Common myeloid progenitor, CD34-positive (primary cell): ENCODE data around the gene NTRK3.

ENCODE experiments used
- CTCF ChIA-PET: fragments of 350-600 bp; sonication (Branson Sonifier 250); formaldehyde crosslinking; loops from one replicate; lab custom pipeline; 2021; ENCODE audit warnings: antibody characterized with exemption; lab: Charles Lee
- POLR2A ChIA-PET: fragments of 350-600 bp; sonication (Branson Sonifier 250); formaldehyde crosslinking; loops from one replicate; lab custom pipeline; 2021; ENCODE audit warnings: antibody characterized with exemption; lab: Charles Lee
- DNase-seq, 3 donors: peaks; one replicate each; pipeline versions ENCODE4 v3.0.0 to v3.0.0-alpha.2; 2013
- H3K27ac ChIP-seq, 2 experiments: 1 replicate in 1 of 2; 2 replicates in 1 of 2; pipeline ENCODE4 v1.7.0; 2013; ENCODE audit warnings: inconsistent platforms in 2 of 2, low read length in 2 of 2, mild to moderate bottlenecking in 2 of 2, low read depth in 1 of 2, moderate library complexity in 1 of 2; ENCODE audit not compliant: severe bottlenecking in 2 of 2, insufficient read depth in 1 of 2, poor library complexity in 1 of 2
- H3K27me3 ChIP-seq, 5 experiments: replicated peaks in 2 of 5; 1 replicate in 3 of 5; 2 replicates in 2 of 5; pipeline versions ENCODE4 v1.6.1 to v1.7.0; 2013; ENCODE audit warnings: low read length in 4 of 5, mild to moderate bottlenecking in 2 of 5, moderate library complexity in 2 of 5, inconsistent platforms in 1 of 5; ENCODE audit not compliant: insufficient read depth in 5 of 5, control insufficient read depth in 4 of 5
- H3K36me3 ChIP-seq, 4 experiments: 1 replicate in 2 of 4; 2 replicates in 2 of 4; pipeline versions ENCODE4 v1.6.1 to v1.7.0; 2013; ENCODE audit warnings: low read length in 3 of 4, control low read depth in 1 of 4, mild to moderate bottlenecking in 1 of 4; ENCODE audit not compliant: control insufficient read depth in 4 of 4, insufficient read depth in 4 of 4
- H3K4me1 ChIP-seq, 4 experiments: 1 replicate in 3 of 4; 2 replicates in 1 of 4; pipeline versions ENCODE4 v1.6.1 to v1.7.1; 2013; ENCODE audit warnings: low read length in 3 of 4, mild to moderate bottlenecking in 3 of 4, control low read depth in 1 of 4, inconsistent platforms in 1 of 4, moderate library complexity in 1 of 4; ENCODE audit not compliant: control insufficient read depth in 4 of 4, insufficient read depth in 4 of 4; ENCODE audit errors: control extremely low read depth in 1 of 4
- H3K4me3 ChIP-seq, 7 experiments: 1 replicate in 4 of 7; 2 replicates in 3 of 7; pipeline versions ENCODE4 v1.5.1 to v1.7.0; 2013; ENCODE audit warnings: mild to moderate bottlenecking in 7 of 7, low read length in 6 of 7, moderate library complexity in 6 of 7, inconsistent platforms in 2 of 7, low read depth in 2 of 7, control low read depth in 1 of 7; ENCODE audit not compliant: insufficient read depth in 4 of 7, control insufficient read depth in 1 of 7; ENCODE audit errors: extremely low read depth in 1 of 7
- H3K9me3 ChIP-seq, 5 experiments: 1 replicate in 4 of 5; 2 replicates in 1 of 5; pipeline versions ENCODE4 v1.6.1 to v1.7.1; 2013; ENCODE audit warnings: low read length in 4 of 5, mild to moderate bottlenecking in 2 of 5, inconsistent platforms in 1 of 5, low read depth in 1 of 5, moderate library complexity in 1 of 5; ENCODE audit not compliant: control insufficient read depth in 4 of 5, insufficient read depth in 2 of 5; ENCODE audit errors: control extremely low read depth in 1 of 5
- WGBS: methylation state at CpG from one replicate; pipeline ENCODE4 v1.1.5; 2013; ENCODE audit not compliant: insufficient coverage; 5-methylcytosine and 5-hydroxymethylcytosine counted together

The NTRK3 gene

DNA sequence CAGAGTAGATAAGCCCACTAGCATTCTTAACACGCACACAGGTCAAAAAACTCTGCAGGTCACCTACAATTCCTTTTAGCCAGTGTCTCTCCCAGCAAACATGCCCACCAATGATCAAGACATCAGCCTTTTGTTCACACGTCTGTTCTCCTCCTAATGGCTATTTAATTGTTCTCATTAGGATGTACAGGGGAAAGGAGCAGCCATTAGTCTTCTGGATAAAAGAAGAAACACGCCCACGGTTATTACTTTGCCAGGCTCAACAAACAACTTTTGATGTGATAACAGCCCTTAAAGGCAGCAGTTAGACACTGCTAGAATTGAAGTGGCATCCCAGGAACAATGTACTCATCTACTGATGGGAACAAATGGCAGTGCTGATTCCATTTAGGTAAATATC, 108.8 kb downstream of the NTRK3 start:
- Histone ChIP-seq H3K27me3 (peaks cover 0 to 1% (median 0%) of the 10 kb centered on the region in 5 experiments), H3K4me1 (no peaks in the 10 kb centered on the region), H3K4me3 (no peak overlapping the region), H3K9me3 (no peaks in the 10 kb centered on the region), H3K27ac (no peak overlapping the region), H3K36me3 (no peaks in the 10 kb centered on the region)
- no peak for DNase-seq
- 100% methylated on average over 1 of the region's 4 CpGs for WGBS
- CTCF ChIA-PET: no interaction called here
- POLR2A ChIA-PET: no interaction called here

DNA sequence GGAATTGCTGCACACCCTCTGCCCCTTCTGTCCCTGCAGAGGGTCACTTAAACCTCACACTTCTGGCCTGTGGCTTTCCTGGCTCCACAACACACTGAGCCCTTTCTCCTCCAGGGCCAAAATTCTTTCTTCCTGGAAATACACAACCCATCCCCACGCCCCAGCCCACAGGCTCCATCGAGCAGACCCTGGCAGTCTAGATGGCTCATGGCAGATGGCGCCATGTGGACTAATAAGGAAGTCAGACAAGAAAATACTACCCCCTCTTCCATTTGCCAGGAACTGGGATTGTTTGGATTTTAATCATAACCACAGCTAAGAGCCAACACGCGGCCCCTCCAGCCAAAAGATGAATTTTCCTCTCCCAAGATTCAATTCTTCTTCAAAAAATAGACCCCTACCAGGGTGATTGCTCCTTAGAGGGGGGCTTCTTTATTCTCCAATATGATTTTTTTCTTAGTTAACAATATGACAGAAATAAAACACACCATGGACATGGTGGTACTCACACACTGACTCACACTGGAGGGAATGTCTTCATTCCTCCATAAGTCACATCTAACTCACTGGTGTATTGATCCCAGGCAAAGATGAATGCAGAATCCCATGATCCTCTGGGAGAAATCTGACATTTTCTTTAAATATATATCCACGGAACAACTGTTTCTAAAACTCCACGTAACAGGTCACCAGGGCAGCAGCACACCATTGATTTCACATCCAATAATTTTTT, 111.5 kb downstream of the NTRK3 start:
- WGBS: 94% methylated on average over 2 of the region's 7 CpGs
- no peaks in the 10 kb centered on the region for H3K36me3 ChIP-seq
- no peak overlapping the region for H3K4me3 ChIP-seq
- H3K27ac ChIP-seq: no peak overlapping the region
- CTCF ChIA-PET: no interaction called here
- no peaks in the 10 kb centered on the region for H3K9me3 ChIP-seq
- peaks cover 0 to under 1% (median 0%) of the 10 kb centered on the region in 5 experiments for H3K27me3 ChIP-seq
- no peaks in the 10 kb centered on the region for H3K4me1 ChIP-seq
- no peak for DNase-seq
- POLR2A ChIA-PET: no interaction called here

DNA sequence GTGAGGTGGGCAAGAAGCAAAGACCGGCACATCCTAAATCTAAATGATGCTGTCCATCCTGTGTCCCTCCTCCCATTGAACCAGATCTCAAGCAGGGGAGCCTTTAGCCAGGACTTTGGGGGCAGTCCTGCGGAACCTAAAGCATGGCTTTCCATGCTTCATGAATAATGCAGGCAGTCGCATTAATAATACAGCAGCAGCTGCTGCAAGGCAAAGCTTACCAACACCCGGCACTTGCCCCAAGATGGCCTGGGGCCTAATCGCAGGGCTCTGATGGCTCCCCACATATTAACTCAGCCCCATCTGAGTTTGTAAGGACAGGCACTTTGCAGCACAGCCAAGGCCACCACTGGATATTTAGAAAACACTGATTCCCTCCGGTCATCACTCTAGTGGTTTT, 114.4 kb downstream of the NTRK3 start:
- CTCF ChIA-PET: no interaction called here
- Histone ChIP-seq H3K4me1 (no peaks in the 10 kb centered on the region), H3K36me3 (no peaks in the 10 kb centered on the region), H3K9me3 (no peaks in the 10 kb centered on the region), H3K27me3 (no peaks in the 10 kb centered on the region), H3K27ac (no peak overlapping the region), H3K4me3 (no peak overlapping the region)
- POLR2A ChIA-PET: no interaction called here
- no peak for DNase-seq
- 100% methylated on average over 5 of the region's 6 CpGs for WGBS

DNA sequence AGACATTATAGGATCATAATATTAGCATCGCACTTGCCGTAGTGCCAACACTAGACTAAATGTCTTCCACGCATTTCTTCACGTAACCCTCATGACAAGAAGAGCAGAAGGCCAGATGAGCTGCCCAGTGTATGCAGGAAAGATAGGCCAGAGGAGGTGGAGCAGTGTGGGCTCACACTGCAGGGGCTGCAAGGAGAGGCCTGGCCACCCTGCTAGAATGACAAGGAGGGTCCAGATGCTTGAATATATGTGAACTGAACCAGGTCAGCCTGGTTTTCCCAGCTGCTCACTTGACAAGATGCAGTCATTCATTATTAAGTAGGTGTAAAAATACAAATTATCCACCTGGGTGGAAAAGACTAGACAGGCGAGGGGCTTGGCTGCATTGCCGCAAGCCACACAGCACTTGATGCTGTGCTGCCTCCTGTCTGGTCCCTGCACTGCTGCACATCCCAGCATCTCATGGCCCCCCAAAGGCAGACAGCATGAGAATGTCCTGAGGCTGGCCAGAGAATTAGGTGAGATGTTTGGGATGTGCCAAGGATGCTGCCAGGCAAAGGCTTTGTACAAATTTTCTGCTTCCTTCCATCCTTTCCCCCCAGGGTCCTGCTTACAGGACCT, 115.2 kb downstream of the NTRK3 start:
- no peaks in the 10 kb centered on the region for H3K9me3 ChIP-seq
- no peak overlapping the region for H3K27ac ChIP-seq
- CTCF ChIA-PET: no interaction called here
- H3K4me3 ChIP-seq: no peak overlapping the region
- no peaks in the 10 kb centered on the region for H3K27me3 ChIP-seq
- no peak for DNase-seq
- H3K36me3 ChIP-seq: no peaks in the 10 kb centered on the region
- no peaks in the 10 kb centered on the region for H3K4me1 ChIP-seq
- 100% methylated on average over 6 of the region's 6 CpGs for WGBS
- POLR2A ChIA-PET: no interaction called here

GRCh38 chr15:88140398-88140797, 116.1 kb downstream of the NTRK3 start:
- no peaks in the 10 kb centered on the region for H3K27me3 ChIP-seq
- 57% methylated on average over 2 of the region's 4 CpGs for WGBS
- no peaks in the 10 kb centered on the region for H3K4me1 ChIP-seq
- H3K27ac ChIP-seq: no peak overlapping the region
- POLR2A ChIA-PET: no interaction called here
- CTCF ChIA-PET: no interaction called here
- no peaks in the 10 kb centered on the region for H3K36me3 ChIP-seq
- H3K4me3 ChIP-seq: no peak overlapping the region
- H3K9me3 ChIP-seq: peaks cover 0 to 5% (median 0%) of the 10 kb centered on the region in 5 experiments
- no peak for DNase-seq

DNA sequence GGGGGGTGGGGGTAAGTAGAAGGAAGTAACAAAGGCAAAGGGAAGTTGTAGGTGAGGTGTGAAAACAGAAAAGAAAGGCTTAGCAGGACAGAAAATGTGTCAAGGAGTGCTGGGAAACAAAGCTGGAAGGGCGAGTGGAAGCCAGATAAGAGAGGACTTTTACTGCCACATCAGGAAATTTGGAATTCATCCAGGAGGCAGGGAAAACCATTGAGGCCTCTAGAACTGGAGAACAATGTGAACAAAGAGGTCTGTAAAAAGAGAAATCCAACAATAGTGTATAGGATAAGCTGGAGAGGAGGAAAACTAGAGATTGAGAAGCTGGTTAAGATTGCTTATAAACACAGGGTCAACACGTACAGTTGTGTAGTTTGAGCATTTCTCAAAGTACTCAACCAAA, 116.6 kb downstream of the NTRK3 start:
- 65% methylated on average over 2 of the region's 2 CpGs for WGBS
- H3K27me3 ChIP-seq: no peaks in the 10 kb centered on the region
- peaks cover 0 to 5% (median 0%) of the 10 kb centered on the region in 5 experiments for H3K9me3 ChIP-seq
- ChIA-PET POLR2A (no interaction called here), CTCF (no interaction called here)
- no peak for DNase-seq
- no peaks in the 10 kb centered on the region for H3K36me3 ChIP-seq
- H3K27ac ChIP-seq: no peak overlapping the region
- H3K4me1 ChIP-seq: no peaks in the 10 kb centered on the region
- no peak overlapping the region for H3K4me3 ChIP-seq

DNA sequence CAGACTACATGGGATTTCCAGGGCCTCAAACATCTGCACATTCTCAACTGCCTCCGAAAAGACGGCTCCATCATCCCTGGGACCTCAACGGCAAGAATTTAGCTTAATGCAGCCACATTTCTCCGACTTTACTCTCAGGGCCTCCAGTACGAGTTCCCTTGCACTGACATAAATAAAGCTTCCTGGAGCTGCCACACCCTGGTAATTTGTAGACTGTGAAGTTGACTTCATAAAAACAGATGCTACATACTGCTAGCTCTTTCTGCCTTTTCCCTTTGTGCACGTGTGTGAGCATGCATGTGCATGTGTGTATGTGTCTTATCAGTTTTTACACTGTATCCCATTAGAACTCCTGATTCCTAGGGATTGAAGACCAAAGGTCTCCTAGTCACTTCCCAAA, 122.7 kb downstream of the NTRK3 start:
- H3K36me3 ChIP-seq: no peaks in the 10 kb centered on the region
- no peaks in the 10 kb centered on the region for H3K27me3 ChIP-seq
- 93% methylated on average over 5 of the region's 6 CpGs for WGBS
- H3K4me3 ChIP-seq: no peak overlapping the region
- POLR2A ChIA-PET: no interaction called here
- H3K9me3 ChIP-seq: peaks cover 0 to 5% (median 0%) of the 10 kb centered on the region in 5 experiments
- CTCF ChIA-PET: no interaction called here
- DNase-seq: no peak
- no peaks in the 10 kb centered on the region for H3K4me1 ChIP-seq
- no peak overlapping the region for H3K27ac ChIP-seq
